Activated T-helper 1 cell treated with anti-CD3 and anti-CD28 coated beads, Interleukin-12 subunit alpha, Interleukin-12 subunit beta, Interleukin-2, Interleukin-4 antibody, amounts not matched to agents 30 ng/mL and 10 ng/mL and 1 ng/mL, durations not matched to agents 14 hours and 24 hours and 36 hours (primary cell): ENCODE results near the gene SIPA1L3. TPM values are rescaled to one million over a fixed set of nuclear protein-coding genes. Genes with fewer than 3 reads are reported as not detected.

Experiments used
- DNase-seq: peaks from one replicate; pipeline ENCODE4 v3.0.0; 2021; ENCODE audit warnings: low spot score
- H3K27ac Mint-ChIP-seq: one replicate; pipeline ENCODE4 v1.8.0; 2021; ENCODE audit warnings: mild to moderate bottlenecking, mixed read lengths
- H3K27me3 Mint-ChIP-seq: one replicate; pipeline ENCODE4 v1.8.0; 2022; ENCODE audit warnings: mild to moderate bottlenecking, moderate library complexity, mixed read lengths; ENCODE audit not compliant: insufficient read depth
- H3K36me3 Mint-ChIP-seq: one replicate; pipeline ENCODE4 v1.8.0; 2021; ENCODE audit warnings: low read depth, mixed read lengths
- H3K4me1 Mint-ChIP-seq: one replicate; pipeline ENCODE4 v1.8.0; 2021; ENCODE audit warnings: low read depth, mixed read lengths
- H3K4me3 Mint-ChIP-seq: one replicate; pipeline ENCODE4 v1.8.0; 2021; ENCODE audit warnings: mild to moderate bottlenecking, moderate library complexity, mixed read lengths
- H3K9me3 Mint-ChIP-seq: one replicate; pipeline ENCODE4 v1.8.0; 2021; ENCODE audit warnings: mixed read lengths
- intact Hi-C: fragments of 100-400 bp; cut with micrococcal nuclease; formaldehyde crosslinking; loops from one replicate; pipeline ENCODE4 v1.15.1; 2024
- total RNA-seq: library from RNA; stranded (reverse); gene quantifications from 2 replicates; pipeline ENCODE4 v1.2.3, GENCODE V29; 2022

SIPA1L3 gene
- total RNA-seq, 1 donor from 2014 or later: 16.7 TPM

DNA sequence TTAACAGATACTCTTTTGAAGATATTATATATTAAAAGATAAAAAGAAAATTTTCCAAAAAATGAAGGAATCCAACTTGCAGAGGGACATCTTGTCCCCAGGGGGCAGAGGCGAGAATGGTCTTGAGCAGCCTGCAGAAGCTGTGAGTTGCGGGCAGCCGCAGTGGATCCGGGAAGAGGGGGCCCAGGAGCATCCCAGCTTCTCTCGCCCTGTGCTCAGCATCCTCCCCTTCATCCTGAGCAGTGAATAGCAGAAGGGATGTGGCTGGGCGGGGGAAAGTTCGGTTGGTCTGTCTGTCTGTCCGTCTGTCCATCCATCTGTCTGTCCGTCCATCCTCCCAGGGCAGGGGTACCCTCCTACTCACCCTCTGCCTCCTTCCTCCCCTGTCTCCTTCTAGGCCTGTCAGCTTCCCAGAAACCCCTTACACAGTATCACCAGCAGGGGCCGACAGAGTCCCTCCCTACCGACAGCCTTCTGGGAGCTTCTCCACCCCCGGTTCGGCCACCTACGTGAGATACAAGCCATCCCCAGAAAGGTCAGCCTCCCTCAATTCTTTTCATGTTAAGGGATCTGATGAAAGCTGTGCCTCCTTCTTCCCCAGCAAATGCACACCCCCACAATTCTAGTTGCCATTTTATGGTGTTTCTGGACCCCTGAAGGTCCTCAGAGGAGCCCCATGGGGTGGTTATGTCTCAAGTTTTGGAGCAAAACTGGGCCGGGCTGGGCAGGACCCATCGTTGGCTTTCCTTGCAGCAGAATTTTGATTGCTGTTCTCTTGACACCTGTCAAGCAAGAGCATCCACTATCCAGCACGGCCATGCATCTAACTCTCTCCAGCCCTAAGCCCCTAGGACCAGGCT is 235.4 kb downstream of the SIPA1L3 start:
- Mint-ChIP-seq H3K36me3 (no peaks in the 10 kb centered on the region), H3K9me3 (no peaks in the 10 kb centered on the region), H3K4me3 (no peak overlapping the region), H3K27me3 (no peaks in the 10 kb centered on the region), H3K4me1 (no peaks in the 10 kb centered on the region), H3K27ac (no peak overlapping the region)
- intact Hi-C loops: loop anchor here (2.0 kb wide), 1 partner anchor 240 kb away; no protein-coding TSS in a partner anchor
- peak; percentile 7 for DNase-seq

DNA sequence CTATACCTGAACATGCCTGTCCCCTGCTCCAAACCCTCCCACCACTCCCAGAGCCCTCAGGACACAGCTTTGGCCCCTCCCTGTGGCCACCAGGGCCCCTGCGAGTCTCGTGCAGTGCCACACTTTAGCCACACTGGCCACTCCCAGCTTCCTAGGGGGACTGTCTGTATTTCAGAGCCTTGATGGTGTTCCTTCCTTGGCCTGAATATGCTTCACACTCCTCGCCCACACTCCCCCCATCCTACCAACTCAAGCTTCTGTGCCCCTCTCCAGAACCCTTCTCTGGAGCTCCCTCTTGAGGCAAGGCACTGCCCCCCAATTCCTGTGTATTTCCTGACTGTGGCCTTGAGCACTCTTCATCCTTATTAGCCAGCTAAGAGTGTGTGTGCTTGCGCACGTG is 236.8 kb downstream of the SIPA1L3 start:
- no peaks in the 10 kb centered on the region for H3K9me3 Mint-ChIP-seq
- DNase-seq: no peak
- H3K36me3 Mint-ChIP-seq: no peaks in the 10 kb centered on the region
- no peaks in the 10 kb centered on the region for H3K27me3 Mint-ChIP-seq
- H3K4me3 Mint-ChIP-seq: no peak overlapping the region
- intact Hi-C loops: loop anchor here (2.0 kb wide), 1 partner anchor 241 kb away; no protein-coding TSS in a partner anchor
- no peaks in the 10 kb centered on the region for H3K4me1 Mint-ChIP-seq
- no peak overlapping the region for H3K27ac Mint-ChIP-seq

DNA sequence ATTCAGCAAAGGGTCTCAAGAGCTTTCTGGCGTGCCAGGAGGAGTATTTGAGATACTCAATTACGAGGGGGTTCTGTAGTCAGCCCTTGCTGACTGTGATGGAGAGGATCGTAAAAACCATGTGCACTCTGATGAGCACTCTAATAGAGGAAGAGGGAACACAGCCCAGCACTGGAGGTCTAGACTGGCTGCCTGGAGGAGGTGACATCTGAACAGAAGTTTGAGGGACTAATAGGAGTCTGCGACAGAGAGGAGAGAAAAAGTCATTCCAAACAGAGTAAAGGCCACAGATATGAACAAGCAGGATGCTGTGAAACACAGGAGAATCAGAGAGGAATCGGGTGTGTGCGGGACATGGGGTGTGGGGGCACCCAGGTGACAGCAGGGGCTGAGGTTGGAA is 237.7 kb downstream of the SIPA1L3 start:
- H3K36me3 Mint-ChIP-seq: no peaks in the 10 kb centered on the region
- no peaks in the 10 kb centered on the region for H3K9me3 Mint-ChIP-seq
- H3K27ac Mint-ChIP-seq: no peak overlapping the region
- intact Hi-C loops: no loop called here
- no peak overlapping the region for H3K4me3 Mint-ChIP-seq
- H3K27me3 Mint-ChIP-seq: no peaks in the 10 kb centered on the region
- no peaks in the 10 kb centered on the region for H3K4me1 Mint-ChIP-seq
- no peak for DNase-seq

DNA sequence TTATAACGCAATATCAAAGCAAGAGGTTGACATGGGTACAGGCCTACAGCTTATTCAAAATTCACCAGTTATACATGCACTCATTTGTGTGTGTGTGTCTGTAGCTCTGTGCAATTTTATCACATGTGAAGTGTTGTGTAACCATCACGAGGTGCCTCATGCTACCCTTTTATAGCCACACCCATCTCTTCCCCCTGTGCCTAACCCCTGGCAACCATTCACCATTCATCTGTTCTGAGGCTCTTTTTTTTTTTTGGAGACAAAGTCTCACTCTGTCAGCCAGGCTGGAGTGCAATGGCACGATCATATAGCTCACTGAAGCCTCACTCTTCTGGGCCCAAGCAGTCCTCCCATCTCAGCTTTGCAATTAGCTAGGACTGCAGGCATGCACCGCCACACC is 238.6 kb downstream of the SIPA1L3 start:
- no peaks in the 10 kb centered on the region for H3K36me3 Mint-ChIP-seq
- intact Hi-C loops: no loop called here
- H3K9me3 Mint-ChIP-seq: no peaks in the 10 kb centered on the region
- no peak overlapping the region for H3K4me3 Mint-ChIP-seq
- no peak overlapping the region for H3K27ac Mint-ChIP-seq
- no peaks in the 10 kb centered on the region for H3K27me3 Mint-ChIP-seq
- DNase-seq: no peak
- no peaks in the 10 kb centered on the region for H3K4me1 Mint-ChIP-seq

DNA sequence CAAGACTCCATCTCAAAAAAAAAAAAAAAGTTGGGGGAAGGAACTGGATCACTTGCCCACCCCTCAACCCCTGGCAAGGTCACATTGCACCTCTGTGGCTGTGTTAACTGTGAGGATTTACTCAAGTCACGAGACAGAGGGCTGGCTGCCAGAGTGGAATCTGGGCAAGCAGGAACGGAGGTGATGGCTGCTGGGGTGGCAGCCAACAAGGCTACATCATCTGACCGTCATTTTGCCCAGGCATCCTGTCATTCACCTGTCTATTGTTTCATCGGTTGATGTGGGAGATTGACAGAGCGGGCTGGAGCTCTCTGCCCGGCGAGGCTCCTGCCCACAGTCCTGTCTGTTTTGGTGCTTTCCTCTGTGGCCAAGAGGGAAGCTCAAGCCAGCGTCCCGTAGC is 241.3 kb downstream of the SIPA1L3 start:
- H3K4me3 Mint-ChIP-seq: no peak overlapping the region
- H3K4me1 Mint-ChIP-seq: no peaks in the 10 kb centered on the region
- H3K27ac Mint-ChIP-seq: no peak overlapping the region
- no peak for DNase-seq
- H3K36me3 Mint-ChIP-seq: peaks cover 2% of the 10 kb centered on the region
- intact Hi-C loops: no loop called here
- H3K27me3 Mint-ChIP-seq: no peaks in the 10 kb centered on the region
- no peaks in the 10 kb centered on the region for H3K9me3 Mint-ChIP-seq

DNA sequence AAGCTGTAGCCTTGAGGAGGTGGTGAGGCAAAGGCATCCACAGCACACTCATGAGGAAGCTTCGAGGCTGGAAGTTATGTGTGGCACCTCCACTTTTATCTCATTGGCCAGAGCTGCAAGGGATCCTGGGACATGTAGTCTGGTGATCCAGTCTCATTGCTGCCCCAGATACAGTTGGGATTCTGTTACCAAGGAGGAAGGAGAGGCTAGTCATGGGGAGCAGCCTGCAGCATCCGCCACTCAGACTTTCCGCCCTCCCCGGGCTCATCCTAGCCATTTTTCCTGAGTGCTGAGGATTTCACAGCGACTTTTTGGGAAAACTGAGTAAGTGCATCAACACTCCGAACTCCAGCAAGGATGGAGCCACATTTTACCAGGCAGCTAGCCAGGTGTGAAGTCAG is 242.7 kb downstream of the SIPA1L3 start:
- Mint-ChIP-seq H3K9me3 (no peaks in the 10 kb centered on the region), H3K27me3 (no peaks in the 10 kb centered on the region), H3K27ac (no peak overlapping the region), H3K4me1 (no peaks in the 10 kb centered on the region), H3K4me3 (no peak overlapping the region), H3K36me3 (peaks cover 2% of the 10 kb centered on the region)
- no peak for DNase-seq
- intact Hi-C loops: no loop called here

DNA sequence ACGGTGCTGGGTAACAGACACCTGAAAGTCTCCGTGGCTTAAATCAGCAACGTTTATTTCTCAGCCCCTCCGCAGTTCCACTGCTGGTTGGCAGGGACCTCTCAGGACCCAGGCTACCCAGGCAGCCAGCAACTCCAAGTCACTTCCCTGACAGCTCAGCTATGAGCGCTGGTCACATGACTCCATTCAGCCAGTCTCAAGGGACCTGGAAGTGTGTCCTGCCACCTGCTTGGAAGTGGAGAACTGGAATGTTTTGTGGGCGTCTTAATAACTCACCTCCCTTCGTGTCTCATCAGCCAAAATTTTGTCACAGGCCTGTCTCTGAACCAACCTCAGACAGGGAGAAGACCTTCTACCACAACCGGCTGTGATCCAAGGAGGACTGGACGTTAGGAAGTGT is 244.2 kb downstream of the SIPA1L3 start:
- Mint-ChIP-seq H3K9me3 (no peaks in the 10 kb centered on the region), H3K4me3 (no peak overlapping the region), H3K27me3 (no peaks in the 10 kb centered on the region), H3K4me1 (no peaks in the 10 kb centered on the region), H3K36me3 (peaks cover 2% of the 10 kb centered on the region), H3K27ac (no peak overlapping the region)
- no peak for DNase-seq
- intact Hi-C loops: no loop called here

DNA sequence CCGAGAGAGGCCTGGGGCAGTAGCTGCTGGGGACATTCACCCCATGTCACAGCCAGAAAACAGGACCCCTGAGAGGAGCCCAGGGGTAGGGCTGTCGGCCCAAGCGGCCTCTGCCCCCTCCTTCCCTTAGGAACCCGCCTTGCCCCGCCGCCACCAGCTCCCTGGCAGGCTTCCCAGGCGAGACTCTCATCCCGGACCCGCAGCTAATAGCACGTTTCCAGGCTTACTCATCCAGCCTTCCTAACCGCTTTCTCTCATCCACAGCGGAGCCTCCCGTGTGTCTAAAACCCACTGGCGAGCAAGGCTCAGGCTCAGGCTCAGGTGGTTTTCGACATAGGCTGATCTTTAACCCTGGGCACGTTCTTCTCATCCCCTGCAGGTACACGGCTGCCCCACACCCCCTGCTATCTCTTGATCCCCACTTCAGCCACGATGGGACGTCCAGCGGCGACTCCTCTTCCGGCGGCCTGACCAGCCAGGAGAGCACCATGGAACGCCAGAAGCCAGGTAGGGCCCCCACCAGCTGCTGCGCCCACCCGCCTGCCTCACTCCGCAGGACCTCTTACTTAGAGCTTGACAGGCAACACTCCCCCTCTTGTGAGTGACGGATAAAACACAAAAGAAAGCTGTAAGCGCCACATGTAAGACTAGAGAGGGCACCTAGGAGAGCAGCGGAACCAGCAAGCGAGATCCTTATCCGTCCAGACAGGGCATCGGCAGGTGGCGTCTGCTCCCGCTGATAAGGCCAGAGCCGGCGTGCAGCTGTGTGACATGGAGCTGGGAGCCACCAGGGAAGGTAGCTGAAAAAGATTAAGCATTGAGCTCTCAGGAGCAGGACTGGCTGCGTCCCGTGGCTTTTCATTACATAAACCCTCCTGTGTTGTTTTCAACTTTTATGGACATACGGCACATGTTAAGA is 245.7 kb downstream of the SIPA1L3 start:
- Mint-ChIP-seq H3K36me3 (peaks cover 2% of the 10 kb centered on the region), H3K4me3 (no peak overlapping the region), H3K9me3 (no peaks in the 10 kb centered on the region), H3K4me1 (no peaks in the 10 kb centered on the region), H3K27me3 (no peaks in the 10 kb centered on the region), H3K27ac (no peak overlapping the region)
- intact Hi-C loops: no loop called here
- no peak for DNase-seq

DNA sequence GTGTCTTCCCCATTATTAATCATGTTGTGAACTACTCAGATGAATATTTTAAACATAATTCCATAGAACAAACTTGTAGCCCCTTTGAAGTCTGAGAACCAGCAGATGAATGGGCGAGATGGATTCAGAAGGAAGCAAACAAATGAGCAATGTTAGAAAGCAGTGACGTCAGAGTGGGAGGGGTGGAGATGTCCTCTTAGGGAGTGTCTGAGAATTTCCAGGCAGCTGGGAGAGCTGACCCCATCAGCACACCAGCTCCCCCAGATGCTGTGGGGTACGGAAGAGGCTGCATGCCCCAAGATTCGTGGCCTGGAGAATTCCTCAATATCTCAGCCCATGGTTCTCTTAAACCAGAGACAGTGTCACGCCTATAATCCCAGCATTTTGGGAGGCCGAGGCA is 248.4 kb downstream of the SIPA1L3 start:
- no peak overlapping the region for H3K4me3 Mint-ChIP-seq
- H3K36me3 Mint-ChIP-seq: peaks cover 2% of the 10 kb centered on the region
- intact Hi-C loops: no loop called here
- H3K27me3 Mint-ChIP-seq: no peaks in the 10 kb centered on the region
- DNase-seq: no peak
- H3K9me3 Mint-ChIP-seq: no peaks in the 10 kb centered on the region
- H3K27ac Mint-ChIP-seq: no peak overlapping the region
- no peaks in the 10 kb centered on the region for H3K4me1 Mint-ChIP-seq

DNA sequence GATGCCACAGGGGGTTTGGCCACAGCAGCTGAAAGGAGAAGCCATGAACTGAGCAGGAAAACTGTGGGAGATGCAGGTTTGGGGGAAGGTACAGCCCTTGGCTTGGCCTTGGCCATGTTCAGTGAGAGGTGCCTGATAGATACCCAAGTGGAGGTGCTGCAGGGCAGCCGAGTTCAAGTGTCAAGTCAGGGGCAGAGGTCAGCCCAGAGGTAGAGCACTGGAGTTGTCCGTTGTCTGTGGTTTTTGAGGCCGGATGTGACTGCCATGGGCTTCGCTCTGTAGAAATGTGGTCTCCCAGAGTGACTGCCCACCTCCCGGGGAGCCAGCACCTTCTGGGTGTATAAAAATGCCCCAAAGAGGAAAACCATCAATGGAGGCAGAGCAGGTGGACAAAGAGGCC is 251.7 kb downstream of the SIPA1L3 start:
- intact Hi-C loops: no loop called here
- Mint-ChIP-seq H3K27me3 (no peaks in the 10 kb centered on the region), H3K4me3 (no peak overlapping the region), H3K9me3 (peaks cover 12% of the 10 kb centered on the region), H3K4me1 (no peaks in the 10 kb centered on the region), H3K36me3 (peaks cover 3% of the 10 kb centered on the region), H3K27ac (no peak overlapping the region)
- DNase-seq: no peak

DNA sequence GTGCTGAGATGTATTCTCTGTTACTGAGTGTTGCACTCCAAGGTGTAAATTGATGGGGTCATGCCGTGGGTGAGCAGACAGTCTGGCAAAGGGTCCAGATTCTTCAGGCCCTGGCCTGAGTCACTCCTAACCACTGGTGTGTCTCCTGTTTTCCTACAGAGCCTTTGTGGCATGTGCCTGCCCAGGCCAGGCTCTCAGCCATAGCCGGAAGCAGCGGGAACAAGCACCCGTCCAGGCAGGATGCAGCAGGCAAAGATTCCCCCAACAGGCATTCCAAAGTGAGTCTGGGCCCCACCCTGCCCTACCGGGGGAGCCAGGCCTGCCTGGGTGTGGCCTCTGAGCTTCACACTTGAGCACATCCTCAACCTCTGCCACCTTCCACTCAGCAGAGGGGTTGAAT is 255.1 kb downstream of the SIPA1L3 start:
- H3K36me3 Mint-ChIP-seq: peaks cover 6% of the 10 kb centered on the region

DNA sequence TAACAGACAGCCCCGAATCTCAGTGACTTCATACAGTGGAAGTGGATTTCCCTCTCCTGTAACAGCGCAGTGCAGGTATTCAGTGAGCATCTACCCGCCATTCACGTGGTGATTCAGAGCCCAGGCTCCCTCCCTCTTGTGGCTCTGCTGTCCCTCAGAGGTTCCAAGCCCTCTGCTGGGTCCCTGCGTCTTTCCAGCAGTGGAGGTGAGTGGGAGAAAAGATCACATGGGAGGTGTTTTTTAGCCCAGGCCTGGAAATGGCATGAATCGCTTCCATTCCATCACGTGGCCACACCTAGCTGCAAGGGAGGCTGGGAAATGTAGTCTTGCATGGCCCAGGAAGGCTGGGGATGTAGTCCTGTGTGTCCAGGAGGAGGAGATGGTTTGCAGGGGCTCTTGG is 255.6 kb downstream of the SIPA1L3 start:
- no peaks in the 10 kb centered on the region for H3K27me3 Mint-ChIP-seq
- H3K27ac Mint-ChIP-seq: no peak overlapping the region

More for the DNA sequence above, 255.1 kb downstream of the SIPA1L3 start:
- intact Hi-C loops: no loop called here
- no peak for DNase-seq
- Mint-ChIP-seq H3K4me1 (no peaks in the 10 kb centered on the region), H3K9me3 (peaks cover 12% of the 10 kb centered on the region), H3K27me3 (no peaks in the 10 kb centered on the region), H3K27ac (no peak overlapping the region), H3K4me3 (no peak overlapping the region)

More for the DNA sequence above, 255.6 kb downstream of the SIPA1L3 start:
- no peaks in the 10 kb centered on the region for H3K4me1 Mint-ChIP-seq
- H3K36me3 Mint-ChIP-seq: peaks cover 6% of the 10 kb centered on the region
- no peak for DNase-seq
- H3K9me3 Mint-ChIP-seq: peaks cover 12% of the 10 kb centered on the region
- intact Hi-C loops: no loop called here
- H3K4me3 Mint-ChIP-seq: no peak overlapping the region
